IMR-90 (cell line): ENCODE data around the gene GAL3ST1. TPM values are rescaled to one million over a fixed set of nuclear protein-coding genes. Genes with fewer than 3 reads are reported as not detected.

Source experiments
- ATAC-seq: fragments of 200-7000 bp; cut with Tn5 transposase; 2 replicates; pipeline ENCODE4 v1.9.1; 2020; ENCODE audit warnings: low read depth, mild to moderate bottlenecking, moderate library complexity
- BruUV-seq: library from RNA; stranded (reverse); fragments of 400-500 nt; replicated peaks from 2 replicates; lab custom pipeline; 2021; lab: Mats Ljungman, UMichigan
- CTCF ChIA-PET: fragments of 300-600 bp; formaldehyde crosslinking; extraction: SDS; loops from one replicate; lab custom pipeline; 2021; ENCODE audit warnings: antibody characterized with exemption; lab: Yijun Ruan, JAX
- POLR2A ChIA-PET: fragments of 300-600 bp; sonication (Branson Sonifier 250); formaldehyde crosslinking; loops from one replicate; lab custom pipeline; 2022; ENCODE audit warnings: antibody characterized with exemption; ENCODE audit not compliant: unreplicated experiment; lab: Charles Lee
- DNase-seq: peaks from one replicate; pipeline ENCODE4 v3.0.0; 2013
- H2AFZ ChIP-seq: replicated peaks from 2 replicates; pipeline ENCODE3; 2013; ENCODE audit warnings: low read length, mild to moderate bottlenecking; ENCODE audit not compliant: poor library complexity
- H2AK5ac ChIP-seq: 2 replicates; pipeline ENCODE4 v1.6.1; 2013; ENCODE audit warnings: low read depth, low read length, inconsistent platforms
- H2AK9ac ChIP-seq: replicated peaks from 2 replicates; pipeline ENCODE3; 2013; ENCODE audit warnings: mild to moderate bottlenecking, low read depth, low read length, moderate library complexity; ENCODE audit not compliant: poor library complexity
- H2BK120ac ChIP-seq: 2 replicates; pipeline ENCODE4 v1.6.1; 2013; ENCODE audit warnings: low read depth, low read length, inconsistent platforms
- H2BK15ac ChIP-seq: 3 replicates; pipeline ENCODE4 v1.6.1; 2013; ENCODE audit warnings: low read depth, low read length, inconsistent platforms
- H2BK20ac ChIP-seq: 2 replicates; pipeline ENCODE4 v1.6.1; 2013; ENCODE audit warnings: low read depth, mild to moderate bottlenecking, inconsistent platforms, low read length, moderate library complexity
- H2BK5ac ChIP-seq: 2 replicates; pipeline ENCODE4 v1.6.1; 2013; ENCODE audit warnings: mild to moderate bottlenecking, low read depth, low read length, inconsistent platforms; ENCODE audit not compliant: poor library complexity, severe bottlenecking
- H3K14ac ChIP-seq: replicated peaks from 2 replicates; pipeline ENCODE4 v1.6.1; 2013; ENCODE audit warnings: low read depth, low read length, inconsistent platforms
- H3K18ac ChIP-seq: 2 replicates; pipeline ENCODE4 v1.6.1; 2013; ENCODE audit warnings: low read depth, low read length, control low read depth
- H3K23ac ChIP-seq: 2 replicates; pipeline ENCODE4 v1.6.1; 2013; ENCODE audit warnings: low read depth, low read length, inconsistent platforms
- H3K27ac ChIP-seq: 2 replicates; pipeline ENCODE4 v1.5.1; 2013; ENCODE audit warnings: mild to moderate bottlenecking, control low read depth, low read length; ENCODE audit not compliant: insufficient read depth
- H3K27me3 ChIP-seq: 2 replicates; pipeline ENCODE4 v1.6.1; 2013; ENCODE audit warnings: low read length; ENCODE audit not compliant: control insufficient read depth, insufficient read depth
- H3K36me3 ChIP-seq: 2 replicates; pipeline ENCODE4 v1.6.1; 2013; ENCODE audit warnings: low read length, mixed read lengths; ENCODE audit not compliant: control insufficient read depth, insufficient read depth
- H3K4ac ChIP-seq: 2 replicates; pipeline ENCODE4 v1.6.1; 2013; ENCODE audit warnings: low read depth, low read length, inconsistent platforms
- H3K4me1 ChIP-seq: 2 replicates; pipeline ENCODE4 v1.6.1; 2013; ENCODE audit warnings: low read length, mixed read lengths; ENCODE audit not compliant: control insufficient read depth, insufficient read depth
- H3K4me2 ChIP-seq: 2 replicates; pipeline ENCODE4 v1.6.1; 2013; ENCODE audit warnings: low read depth, mild to moderate bottlenecking, control low read depth, low read length, moderate library complexity
- H3K4me3 ChIP-seq: 2 replicates; pipeline ENCODE4 v1.5.1; 2013; ENCODE audit warnings: low read depth, mild to moderate bottlenecking, control low read depth, low read length, moderate library complexity; ENCODE audit not compliant: insufficient read depth
- H3K56ac ChIP-seq: 2 replicates; pipeline ENCODE4 v1.6.1; 2013; ENCODE audit warnings: low read length, inconsistent platforms; ENCODE audit not compliant: insufficient read depth; ENCODE audit errors: extremely low read depth
- H3K79me1 ChIP-seq, 2 experiments: 2 replicates each; pipeline ENCODE4 v1.6.1; 2013; ENCODE audit warnings: low read length in 2 of 2, inconsistent platforms in 1 of 2, low read depth in 1 of 2
- H3K9ac ChIP-seq: 2 replicates; pipeline ENCODE4 v1.6.1; 2013; ENCODE audit warnings: low read depth, low read length, control low read depth
- H3K9me1 ChIP-seq: 2 replicates; pipeline ENCODE4 v1.6.1; 2013; ENCODE audit warnings: low read length, inconsistent platforms; ENCODE audit not compliant: insufficient read depth
- H3K9me3 ChIP-seq: 2 replicates; pipeline ENCODE4 v1.6.1; 2013; ENCODE audit warnings: low read length; ENCODE audit not compliant: control insufficient read depth, insufficient read depth
- H4K20me1 ChIP-seq: 2 replicates; pipeline ENCODE4 v1.6.1; 2013; ENCODE audit warnings: low read length, inconsistent platforms; ENCODE audit not compliant: insufficient read depth
- H4K5ac ChIP-seq: 2 replicates; pipeline ENCODE4 v1.6.1; 2013; ENCODE audit warnings: mild to moderate bottlenecking, low read depth, low read length, control low read depth
- H4K8ac ChIP-seq, 2 experiments: 2 replicates each; pipeline ENCODE4 v1.6.1; 2013; ENCODE audit warnings: low read depth in 2 of 2, low read length in 2 of 2, control low read depth in 1 of 2, inconsistent platforms in 1 of 2
- H4K91ac ChIP-seq: 2 replicates; pipeline ENCODE4 v1.6.1; 2013; ENCODE audit warnings: low read depth, low read length, inconsistent platforms; ENCODE audit not compliant: insufficient read depth
- FOS ChIP-seq: fragments of 150-350 bp; IDR thresholded peaks from 2 replicates; pipeline ENCODE4 v1.6.1; 2016; ENCODE audit warnings: low read depth, low read length
- MAFK ChIP-seq: IDR thresholded peaks from 2 replicates; pipeline ENCODE4 v1.6.1; 2012; ENCODE audit warnings: low read depth, low read length, improper control_type of control experiment
- MAZ ChIP-seq: IDR thresholded peaks from 2 replicates; pipeline ENCODE4 v1.6.1; 2012; ENCODE audit warnings: low read depth, mild to moderate bottlenecking, low read length, improper control_type of control experiment, moderate library complexity, borderline replicate concordance
- NFE2L2 ChIP-seq: fragments of 150-350 bp; IDR thresholded peaks from 2 replicates; pipeline ENCODE4 v1.6.1; 2016; ENCODE audit warnings: low read depth, mild to moderate bottlenecking, low read length
- POLR2A ChIP-seq: IDR thresholded peaks from 2 replicates; pipeline ENCODE4 v1.6.1; 2012; ENCODE audit warnings: mild to moderate bottlenecking, low read depth, low read length
- WGBS, 2 experiments: methylation state at CpG; one replicate each; pipeline versions ENCODE4 v1.1.5 to v1.1.7; 2013; ENCODE audit warnings: missing lambda C conversion rate in 2 of 2; ENCODE audit not compliant: insufficient read length in 1 of 2; ENCODE audit errors: extremely low coverage in 2 of 2; 5-methylcytosine and 5-hydroxymethylcytosine counted together
- dilution Hi-C: fragments of 300-500 bp; cut with HindIII; formaldehyde crosslinking; loops from one replicate; pipeline ENCODE4 v1.14.3; 2018; ENCODE audit warnings: low sequenced_read_pairs; ENCODE audit not compliant: unreplicated experiment
- in situ Hi-C: fragments of 300-500 bp; cut with MboI; formaldehyde crosslinking; loops from 3 replicates; pipeline ENCODE4 v1.14.3; 2019; ENCODE audit warnings: low sequenced_read_pairs, inconsistent platforms, mixed read lengths
- intact Hi-C: fragments of 100-400 bp; cut with micrococcal nuclease; formaldehyde crosslinking; loops from 2 replicates; pipeline ENCODE4 v1.10.0; 2022
- polyA plus RNA-seq, 3 experiments: library from polyadenylated mRNA; depleted of rRNA; stranded (reverse); fragments of >200 nt; gene quantifications; 2 replicates each; pipeline ENCODE4 v1.2.3, GENCODE V29; 2012; ENCODE audit warnings: low replicate concordance in 1 of 3
- total RNA-seq: library from RNA; depleted of rRNA; stranded (reverse); fragments of >200 nt; gene quantifications from 2 replicates; pipeline ENCODE4 v1.2.3, GENCODE V29; 2012
- TF ChIP-seq, protein P1 (sequence below): fragments of 150-350 bp; IDR thresholded peaks from 2 replicates; pipeline ENCODE4 v1.6.1; 2017; ENCODE audit warnings: mild to moderate bottlenecking, antibody characterized with exemption, low read length, low read depth
- TF ChIP-seq, protein P2 (sequence below): fragments of 150-350 bp; IDR thresholded peaks from 2 replicates; pipeline ENCODE4 v1.6.1; 2016; ENCODE audit warnings: low read depth, mild to moderate bottlenecking, low read length, moderate library complexity, borderline replicate concordance

The GAL3ST1 gene
- total and polyA plus RNA-seq, 2 of the 4 experiments (the other 2 are of a cell fraction): not detected

DNA sequence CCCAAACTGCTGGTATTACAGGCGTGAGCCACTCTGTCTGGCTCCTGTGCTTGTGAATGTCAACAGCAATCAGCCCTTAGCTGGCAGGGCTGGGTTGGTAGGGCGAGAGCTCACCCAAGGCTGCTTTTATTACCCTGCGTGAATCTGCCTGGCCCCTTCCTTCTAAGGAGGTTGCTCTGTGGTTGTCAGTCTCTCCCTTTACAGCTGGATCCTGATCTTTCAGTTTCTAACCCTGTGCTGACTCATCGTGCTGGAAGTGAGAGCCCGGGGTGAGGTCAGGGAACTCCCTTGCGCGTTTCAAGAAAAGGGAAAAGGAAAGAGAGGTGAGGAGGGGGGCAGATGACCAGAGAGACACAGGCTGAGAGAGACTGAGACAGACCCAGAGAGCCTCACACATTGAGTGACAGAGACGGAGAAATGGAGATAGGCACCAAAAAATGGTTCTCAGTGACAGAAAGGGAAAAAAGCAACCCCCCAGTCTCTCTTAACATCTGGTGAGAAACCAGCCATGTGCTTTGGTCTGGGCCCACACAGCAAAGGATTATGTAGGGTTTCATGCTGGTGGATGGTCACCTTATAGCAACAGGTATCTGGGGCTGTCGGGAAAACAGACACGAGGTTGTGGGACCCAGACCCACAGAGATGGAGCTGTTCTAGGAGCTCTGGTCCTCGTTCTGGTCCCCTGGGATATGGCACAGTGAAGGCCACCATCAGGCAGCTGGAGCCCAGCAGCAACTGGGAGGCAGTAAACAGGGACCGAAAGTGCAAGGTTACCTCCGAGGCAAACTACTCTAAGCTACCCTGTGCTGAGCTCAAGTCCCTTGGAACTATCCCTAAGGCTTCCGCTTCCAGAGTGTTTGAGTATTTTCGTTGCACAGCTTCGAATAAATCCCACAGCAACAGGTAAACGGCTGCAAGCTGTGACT lies 35.1 kb upstream of the GAL3ST1 start:
- peak overlapping the region; percentile 51 for H2BK5ac ChIP-seq
- intact Hi-C loops (no loop called here), in situ Hi-C loops (loop anchor here (10.0 kb wide), 1 partner anchor 295 kb away; no protein-coding TSS in a partner anchor), dilution Hi-C loops (no loop called here)
- H4K8ac ChIP-seq: peak overlapping the region; percentile 32 to 90; a peak in 2 of 4 replicates
- peaks cover 14% of the 10 kb centered on the region for H3K9me1 ChIP-seq
- H3K9me3 ChIP-seq: no peaks in the 10 kb centered on the region
- no peak overlapping the region for H3K4me3 ChIP-seq
- peaks cover 14% of the 10 kb centered on the region for H3K4me1 ChIP-seq
- 89% methylated on average over 7 of the region's 17 CpGs; no CpG with 5 or more reads in 1 of the 2 experiments for WGBS, 2 experiments
- H4K5ac ChIP-seq: peak overlapping the region; percentile 50; the same call in 1 of the 2 replicates
- peak overlapping the region; percentile 37; the same call in 1 of the 2 replicates for H3K27ac ChIP-seq
- H2AFZ ChIP-seq: peak overlapping the region; percentile 82
- DNase-seq (peak; percentile 86), ATAC-seq (peak; percentile 81)
- H3K23ac ChIP-seq: peak overlapping the region; percentile 62; the same call in 1 of the 2 replicates
- H4K20me1 ChIP-seq: no peaks in the 10 kb centered on the region
- no TSS peak for BruUV-seq
- peak overlapping the region; percentile 80 for H3K14ac ChIP-seq
- peak overlapping the region; percentile 31; the same call in 1 of the 2 replicates for H3K18ac ChIP-seq
- H3K56ac ChIP-seq: peak overlapping the region; percentile 16; the same call in 1 of the 2 replicates
- POLR2A ChIA-PET: no interaction called here
- H2BK15ac ChIP-seq: peak overlapping the region; percentile 82; the same call in 1 of the 3 replicates
- H3K9ac ChIP-seq: no peak overlapping the region
- no peaks in the 10 kb centered on the region; a peak in 1 of 4 replicates for H3K79me1 ChIP-seq
- H2AK9ac ChIP-seq: peak overlapping the region; percentile 69
- H3K4me2 ChIP-seq: peak overlapping the region; percentile 33
- no peaks in the 10 kb centered on the region for H3K27me3 ChIP-seq
- peak overlapping the region; percentile 80 for H2BK120ac ChIP-seq
- H2AK5ac ChIP-seq: peak overlapping the region; percentile 90
- H2BK20ac ChIP-seq: peak overlapping the region; percentile 80
- CTCF ChIA-PET: no interaction called here
- H3K36me3 ChIP-seq: no peaks in the 10 kb centered on the region
- peak overlapping the region; percentile 86 for H3K4ac ChIP-seq
- peak overlapping the region; percentile 68 for H4K91ac ChIP-seq
- TF ChIP-seq POLR2A: no peak
- TF ChIP-seq MAFK: peak; percentile 41; the same call in 1 of the 2 replicates
- TF ChIP-seq, protein P1, sequence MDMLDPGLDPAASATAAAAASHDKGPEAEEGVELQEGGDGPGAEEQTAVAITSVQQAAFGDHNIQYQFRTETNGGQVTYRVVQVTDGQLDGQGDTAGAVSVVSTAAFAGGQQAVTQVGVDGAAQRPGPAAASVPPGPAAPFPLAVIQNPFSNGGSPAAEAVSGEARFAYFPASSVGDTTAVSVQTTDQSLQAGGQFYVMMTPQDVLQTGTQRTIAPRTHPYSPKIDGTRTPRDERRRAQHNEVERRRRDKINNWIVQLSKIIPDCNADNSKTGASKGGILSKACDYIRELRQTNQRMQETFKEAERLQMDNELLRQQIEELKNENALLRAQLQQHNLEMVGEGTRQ: no peak
- TF ChIP-seq MAZ: no peak
- TF ChIP-seq NFE2L2: peak; percentile 66; the same call in 1 of the 2 replicates
- TF ChIP-seq, protein P2, sequence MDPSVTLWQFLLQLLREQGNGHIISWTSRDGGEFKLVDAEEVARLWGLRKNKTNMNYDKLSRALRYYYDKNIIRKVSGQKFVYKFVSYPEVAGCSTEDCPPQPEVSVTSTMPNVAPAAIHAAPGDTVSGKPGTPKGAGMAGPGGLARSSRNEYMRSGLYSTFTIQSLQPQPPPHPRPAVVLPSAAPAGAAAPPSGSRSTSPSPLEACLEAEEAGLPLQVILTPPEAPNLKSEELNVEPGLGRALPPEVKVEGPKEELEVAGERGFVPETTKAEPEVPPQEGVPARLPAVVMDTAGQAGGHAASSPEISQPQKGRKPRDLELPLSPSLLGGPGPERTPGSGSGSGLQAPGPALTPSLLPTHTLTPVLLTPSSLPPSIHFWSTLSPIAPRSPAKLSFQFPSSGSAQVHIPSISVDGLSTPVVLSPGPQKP: no peak
- TF ChIP-seq FOS: peak; percentile 62; the same call in 1 of the 2 replicates
